Kidney tubule cell (primary cell): Measurements from ENCODE around the gene CYTIP.
"Not testable (repeated sequence)": the region's sequence is repeated elsewhere in the genome, so short reads cannot be mapped to it uniquely, and the experiment has no call there.

Source experiments
- DNase-seq: peaks from one replicate; pipeline ENCODE4 v3.0.0-alpha.2; 2018; ENCODE audit warnings: low spot score

The CYTIP gene

DNA sequence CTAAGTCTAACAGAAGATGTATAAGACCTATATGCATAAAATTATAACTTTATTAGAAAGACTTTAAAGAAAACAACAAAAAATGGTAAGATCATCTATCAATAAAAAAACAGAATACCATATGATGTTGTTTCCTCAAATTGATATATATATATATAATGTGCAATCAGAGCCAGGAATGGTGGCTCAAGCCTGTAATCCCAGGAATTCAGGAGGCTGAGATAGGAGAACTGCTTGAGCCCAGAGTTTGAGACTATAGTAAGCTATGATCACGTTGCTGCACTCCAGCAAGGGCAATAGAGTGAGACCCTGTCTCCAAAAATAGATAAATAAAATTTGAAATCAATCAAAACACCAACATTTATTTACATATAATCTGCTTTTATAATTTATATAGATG, 19.5 kb downstream of the CYTIP start:
- DNase-seq: no peak

DNA sequence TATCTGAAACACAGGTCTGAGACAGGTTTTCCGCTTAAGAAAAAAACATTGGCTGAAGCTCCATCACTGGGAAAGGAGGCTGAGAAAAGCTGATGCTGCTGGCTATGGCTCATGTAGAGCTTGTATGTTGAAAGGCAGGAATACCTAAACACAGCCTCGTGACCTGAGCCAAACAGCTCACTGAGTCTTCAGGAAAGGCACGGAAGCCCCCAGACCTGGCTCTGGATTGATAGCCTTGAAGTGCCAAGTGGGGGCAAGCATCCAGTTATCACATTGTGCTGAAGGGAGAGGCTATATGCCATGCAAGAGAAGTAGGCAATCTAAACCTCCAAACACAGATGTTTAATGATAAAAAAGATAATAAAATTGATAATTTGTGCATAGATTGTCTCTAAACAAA, 21.9 kb downstream of the CYTIP start:
- DNase-seq: no peak

DNA sequence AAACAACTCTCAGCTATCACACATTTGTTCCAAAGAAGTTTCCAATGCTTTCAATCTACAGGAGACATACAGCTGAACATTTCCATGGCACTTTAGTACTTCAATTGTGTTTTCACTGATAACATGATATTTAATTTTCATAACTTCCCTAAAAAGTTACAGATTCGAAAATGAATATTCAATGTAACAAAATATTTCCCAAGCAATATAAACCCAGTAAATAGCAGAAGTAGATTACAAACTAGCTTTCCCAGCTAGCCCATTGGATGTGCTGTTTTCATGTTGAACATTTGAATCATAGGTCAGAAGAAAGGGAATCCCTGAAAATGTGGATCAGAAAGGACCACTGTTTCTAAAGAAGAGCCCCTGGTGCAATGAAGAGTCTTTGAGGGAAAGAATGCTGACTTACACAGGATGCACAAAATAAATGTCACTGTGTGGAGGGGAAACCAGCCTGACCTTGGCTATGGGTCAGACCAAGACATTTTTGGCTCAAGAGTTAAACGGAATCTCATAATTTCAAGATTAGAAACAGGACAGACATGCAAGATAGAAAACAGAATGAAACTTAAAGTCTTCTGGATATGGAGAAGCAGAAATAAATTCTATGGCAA, 22.5 kb downstream of the CYTIP start:
- DNase-seq: no peak

DNA sequence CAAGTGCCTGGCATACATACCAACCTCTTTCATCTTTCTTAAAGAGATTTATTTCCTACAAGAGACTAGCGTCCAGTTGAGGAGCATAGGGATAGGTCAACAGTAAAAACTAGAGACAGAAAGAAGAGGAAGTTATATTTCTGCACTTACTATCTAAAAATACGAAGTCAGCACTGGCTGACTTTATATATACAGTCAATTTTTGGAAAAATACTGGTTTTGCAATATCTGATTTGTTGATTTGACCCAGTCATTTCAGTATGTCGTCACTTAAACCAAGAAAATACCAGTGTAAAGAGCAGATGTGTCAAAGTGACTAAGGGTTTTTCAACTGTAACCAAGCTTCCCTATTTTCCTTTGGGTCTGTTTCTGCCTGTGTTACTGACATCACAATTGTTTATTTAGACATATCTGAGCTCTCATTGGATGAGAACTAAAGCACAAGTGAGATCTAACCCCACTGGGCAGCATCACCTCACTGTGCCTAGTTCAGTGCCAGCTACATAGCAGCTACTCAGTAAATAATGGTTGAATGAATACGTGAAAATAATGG, 23.0 kb downstream of the CYTIP start:
- peak; percentile 9 for DNase-seq

DNA sequence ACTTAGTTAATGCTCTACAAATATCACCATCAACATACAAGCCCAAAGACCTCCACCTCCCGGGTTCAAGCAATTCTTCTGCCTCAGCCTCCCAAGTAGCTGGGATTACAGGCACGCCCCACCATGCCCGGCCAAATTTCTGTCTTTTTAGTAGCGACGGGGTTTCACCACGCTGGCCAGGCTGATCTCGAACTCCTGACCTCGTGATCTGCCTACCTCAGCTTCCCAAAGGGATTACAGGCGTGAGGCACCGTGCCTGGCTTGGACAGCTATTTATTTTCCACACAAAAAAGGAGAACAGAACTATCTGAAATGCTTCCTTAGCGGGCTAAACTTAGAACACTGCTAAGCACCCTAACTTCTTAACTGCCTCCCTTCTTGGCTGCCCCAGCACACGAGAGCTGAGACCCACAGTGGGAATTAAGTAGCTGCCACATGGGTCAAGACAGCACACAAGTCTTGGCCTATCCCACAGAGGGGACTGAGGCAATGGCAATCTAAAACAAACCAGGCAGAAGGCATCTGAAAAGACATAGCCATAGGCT, 24.8 kb downstream of the CYTIP start:
- DNase-seq: no peak

DNA sequence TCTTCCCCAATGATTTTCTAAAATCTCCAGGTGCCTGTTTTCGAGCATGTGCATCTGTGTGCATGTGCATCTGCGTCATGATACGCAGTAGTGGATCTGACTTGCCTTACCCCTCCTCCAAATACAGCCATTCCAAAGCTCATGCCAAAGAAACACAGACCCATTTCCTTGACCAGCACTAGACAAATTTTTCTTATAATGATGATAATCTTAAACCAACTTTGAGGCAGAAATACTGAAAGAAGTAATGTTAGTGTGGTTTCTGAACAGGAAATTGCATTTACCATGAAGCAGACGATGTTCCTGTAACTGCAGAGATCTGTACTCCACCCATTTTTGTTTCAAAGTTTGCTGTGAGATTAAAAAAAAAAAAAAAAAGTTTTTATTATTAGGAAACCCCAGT, 25.6 kb downstream of the CYTIP start:
- no peak for DNase-seq

DNA sequence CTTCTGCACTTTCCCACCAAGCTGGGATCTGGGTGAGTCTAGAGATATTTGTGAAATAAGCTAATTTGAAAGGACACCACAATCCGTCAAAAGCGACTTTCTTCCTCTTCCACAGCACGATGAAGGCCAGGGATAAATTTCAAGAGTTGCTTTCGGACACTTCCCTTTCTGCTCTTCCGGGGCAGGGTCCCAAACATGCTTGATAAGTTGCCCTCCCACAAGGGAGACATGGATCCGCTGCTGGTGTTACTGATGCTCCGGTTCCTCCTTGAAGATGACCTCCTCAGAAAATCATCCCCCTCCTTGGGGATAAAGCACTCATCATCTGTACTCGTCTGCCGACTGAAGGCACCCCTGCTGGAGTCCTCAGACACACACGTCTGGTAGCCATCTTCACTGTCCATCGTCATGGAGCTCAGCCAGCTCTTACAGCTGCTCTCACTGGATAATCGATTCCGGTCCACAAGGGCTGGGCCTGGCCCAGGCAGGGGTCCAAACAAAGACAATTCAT, 28.2 kb downstream of the CYTIP start:
- DNase-seq: no peak

DNA sequence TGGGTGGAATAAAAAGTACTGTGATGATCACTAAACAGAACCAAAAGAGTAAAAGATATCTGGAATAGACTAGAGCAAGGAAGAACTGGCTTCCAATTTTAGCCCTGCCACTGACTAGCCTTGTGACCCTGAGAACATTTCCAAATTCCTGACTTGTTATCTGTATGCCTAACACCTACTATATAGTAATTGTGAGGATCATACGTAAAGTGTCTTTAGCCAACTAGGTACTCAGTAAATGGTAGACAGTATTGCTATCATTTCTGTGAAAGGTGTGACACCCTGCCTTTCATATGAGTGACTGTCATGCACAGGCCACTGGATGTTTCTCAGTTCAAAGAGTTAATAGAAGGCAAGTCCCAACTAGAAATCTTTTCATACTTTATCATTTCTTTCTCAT, 29.8 kb downstream of the CYTIP start:
- no peak for DNase-seq

DNA sequence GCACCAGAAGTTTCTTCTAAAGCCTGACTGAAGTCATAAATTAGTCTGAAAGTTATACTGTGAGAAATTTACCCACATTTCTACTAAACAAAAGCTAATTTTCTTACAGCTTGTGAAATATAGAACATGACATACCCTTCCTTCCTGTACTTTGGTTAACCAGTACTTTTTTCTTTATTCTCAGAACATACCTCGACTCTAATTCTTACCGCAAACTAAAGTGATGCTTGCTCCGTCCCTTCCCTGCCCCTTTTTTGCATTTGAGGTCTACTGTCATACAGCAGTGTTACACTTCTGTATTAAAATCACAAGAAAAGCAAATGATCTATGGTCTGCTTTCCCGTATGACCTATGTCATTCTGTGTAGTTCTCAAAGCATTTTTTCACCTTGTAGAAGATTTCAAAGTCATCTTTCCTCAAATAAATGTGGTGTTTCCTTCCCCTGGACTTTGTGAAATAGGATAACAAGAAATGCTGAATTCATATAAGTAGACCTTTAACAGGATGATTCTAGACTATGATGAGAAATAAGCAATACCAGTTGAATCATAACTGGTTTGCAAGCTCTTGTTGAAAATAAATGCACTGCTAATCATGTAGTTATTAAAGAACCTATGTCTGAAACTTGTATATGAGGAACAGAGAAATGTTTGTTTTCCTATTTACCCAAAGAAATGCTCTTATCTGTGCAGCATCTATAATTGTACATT, 30.4 kb downstream of the CYTIP start:
- DNase-seq: no peak

DNA sequence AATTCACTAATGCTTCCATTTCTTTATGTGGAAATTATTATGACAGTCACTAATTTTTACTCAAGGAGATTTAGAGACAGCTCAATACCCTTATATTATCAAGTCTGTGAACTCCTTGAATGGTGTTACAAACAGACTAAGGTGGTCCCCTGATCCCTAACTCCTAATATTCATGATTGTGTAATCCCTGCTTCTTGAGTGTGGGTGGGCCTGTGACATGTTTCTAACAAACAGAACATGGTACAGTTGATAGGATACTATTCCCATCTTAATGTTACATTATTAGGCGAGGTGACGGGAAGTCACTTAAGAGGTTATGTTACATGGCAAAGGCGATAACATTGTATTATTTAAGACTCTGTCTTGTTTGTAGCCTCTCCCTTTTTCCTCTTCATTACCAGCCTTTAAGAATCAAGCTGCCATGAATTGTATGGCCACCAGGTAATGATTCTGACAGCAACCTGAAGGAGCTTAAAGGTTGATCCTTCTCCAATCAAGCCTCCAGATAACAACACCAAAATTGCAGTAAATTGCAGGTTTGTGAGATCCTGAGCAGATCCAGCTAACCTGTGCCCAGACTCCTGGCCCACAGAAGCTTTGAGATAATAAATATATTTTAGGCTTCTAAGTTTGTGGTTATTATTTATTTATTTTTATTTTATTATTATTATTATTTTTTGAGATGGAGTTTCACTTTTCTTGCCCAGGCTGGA, 32.1 kb downstream of the CYTIP start:
- no peak for DNase-seq

DNA sequence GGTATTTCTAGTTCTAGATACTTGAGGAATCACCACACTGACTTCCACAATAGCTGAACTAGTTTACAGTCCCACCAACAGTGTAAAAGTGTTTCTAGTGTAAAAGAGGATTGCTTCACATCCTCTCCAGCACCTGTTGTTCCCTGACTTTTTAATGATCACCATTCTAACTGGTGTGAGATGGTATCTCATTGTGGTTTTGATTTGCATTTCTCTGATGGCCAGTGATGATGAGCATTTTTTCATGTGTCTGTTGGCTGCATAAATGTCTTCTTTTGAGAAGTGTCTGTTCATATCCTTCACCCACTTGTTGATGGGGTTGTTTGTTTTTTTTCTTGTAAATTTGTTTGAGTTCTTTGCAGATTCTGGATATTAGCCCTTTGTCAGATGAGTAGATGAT, 38.5 kb downstream of the CYTIP start:
- not testable (repeated sequence) for DNase-seq

DNA sequence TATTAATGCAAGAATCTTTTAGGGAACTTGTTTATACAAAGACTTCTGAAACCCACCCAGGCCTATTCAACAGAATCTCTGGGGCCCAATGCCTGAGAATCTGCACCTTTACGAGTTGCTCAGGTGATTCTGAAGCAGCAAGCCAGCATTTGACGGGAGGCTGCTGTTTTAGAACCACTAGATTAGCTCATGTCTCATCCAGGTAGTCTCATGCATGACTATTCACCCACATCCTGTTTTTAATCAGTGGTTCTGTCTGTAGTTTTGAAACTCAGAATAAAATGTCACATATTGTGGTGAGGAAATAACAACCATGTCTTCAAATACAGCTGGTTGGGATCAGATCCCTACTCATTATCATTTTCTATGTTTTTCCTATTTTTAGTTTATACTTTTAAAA, 39.5 kb downstream of the CYTIP start:
- DNase-seq: peak; percentile 84

DNA sequence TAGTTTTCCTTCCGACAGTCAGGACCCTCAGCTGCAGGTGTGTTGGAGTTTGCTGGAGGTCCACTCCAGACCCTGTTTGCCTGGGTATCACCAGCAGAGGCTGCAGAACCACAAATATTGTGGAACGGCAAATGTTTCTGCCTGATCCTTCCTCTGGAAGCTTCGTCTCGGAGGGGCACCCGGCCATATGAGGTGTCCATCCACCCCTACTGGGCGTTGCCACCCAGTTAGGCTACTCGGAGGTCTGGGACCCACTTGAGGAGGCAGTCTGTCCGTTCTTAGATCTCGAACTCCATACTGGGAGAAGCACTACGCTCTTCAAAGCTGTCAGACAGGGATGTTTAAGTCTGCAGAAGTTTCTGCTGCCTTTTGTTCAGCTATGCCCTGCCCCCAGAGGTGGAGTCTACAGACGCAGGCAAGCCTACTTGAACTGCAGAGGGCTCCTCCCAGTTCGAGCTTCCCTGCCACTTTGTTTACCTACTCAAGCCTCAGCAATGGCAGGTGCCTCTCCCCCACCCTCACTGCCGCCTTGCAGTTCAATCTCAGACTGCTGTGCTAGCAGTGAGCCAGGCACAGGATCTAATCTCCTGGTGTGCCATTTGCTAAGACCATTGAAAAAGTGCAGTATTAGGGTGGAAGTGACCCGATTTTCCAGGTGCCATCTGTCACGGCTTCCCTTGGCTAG, 40.9 kb downstream of the CYTIP start:
- not testable (repeated sequence) for DNase-seq

DNA sequence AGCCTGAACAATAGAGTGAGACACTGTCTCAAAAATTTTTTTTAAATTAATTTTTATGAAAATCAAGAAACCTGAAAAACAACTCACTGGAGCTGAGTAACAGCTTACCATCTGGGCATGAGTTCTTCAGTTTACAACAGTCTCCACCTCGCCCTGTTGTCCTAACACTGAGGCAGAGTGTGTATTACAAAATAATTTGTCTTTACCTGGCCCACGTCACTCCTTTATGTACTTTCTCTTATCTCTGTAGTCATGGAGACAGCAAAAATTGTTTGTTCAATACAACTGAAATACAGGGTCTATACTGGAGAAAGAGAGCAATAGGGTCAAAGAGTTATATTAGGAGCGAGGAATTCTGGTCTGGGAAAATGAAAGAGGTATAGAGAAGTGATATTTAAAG, 48.1 kb downstream of the CYTIP start:
- no peak for DNase-seq

DNA sequence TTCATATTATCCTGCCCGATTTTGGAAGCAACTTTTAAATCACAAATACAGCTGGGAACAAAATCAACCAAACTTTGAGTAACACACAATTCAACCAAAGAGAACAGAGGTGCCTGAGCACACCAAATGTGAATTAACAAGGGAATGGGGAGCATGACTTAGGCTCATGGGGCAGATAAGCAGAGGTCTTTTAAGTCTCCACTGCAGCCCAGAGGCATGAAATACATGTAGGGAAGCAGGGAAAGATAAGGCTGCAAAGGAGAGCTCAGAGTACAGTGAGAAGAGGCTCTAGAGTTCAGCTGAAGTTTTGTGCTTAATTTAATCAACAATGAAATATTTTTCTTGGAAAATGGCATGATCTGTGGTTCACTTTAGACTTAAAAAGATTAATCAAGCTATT, 49.0 kb downstream of the CYTIP start:
- DNase-seq: no peak

DNA sequence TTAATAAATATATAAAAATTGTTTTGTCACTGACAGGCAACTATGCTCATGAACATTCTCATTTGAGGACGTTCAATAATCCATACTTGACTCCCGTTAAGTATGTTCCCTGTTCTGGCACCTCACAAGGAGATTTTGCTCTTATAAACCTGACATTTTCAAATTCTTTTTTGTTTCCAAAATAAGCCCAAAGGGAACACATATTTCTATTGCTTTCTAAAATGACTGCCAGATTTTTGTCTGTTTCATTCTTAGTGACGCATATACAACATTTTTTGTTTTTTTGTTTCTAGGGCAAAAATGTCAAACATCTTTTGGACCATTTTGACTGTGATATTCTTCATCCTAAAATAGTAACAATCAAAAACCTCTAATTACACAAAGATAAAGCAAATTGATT, 50.5 kb downstream of the CYTIP start:
- DNase-seq: no peak

DNA sequence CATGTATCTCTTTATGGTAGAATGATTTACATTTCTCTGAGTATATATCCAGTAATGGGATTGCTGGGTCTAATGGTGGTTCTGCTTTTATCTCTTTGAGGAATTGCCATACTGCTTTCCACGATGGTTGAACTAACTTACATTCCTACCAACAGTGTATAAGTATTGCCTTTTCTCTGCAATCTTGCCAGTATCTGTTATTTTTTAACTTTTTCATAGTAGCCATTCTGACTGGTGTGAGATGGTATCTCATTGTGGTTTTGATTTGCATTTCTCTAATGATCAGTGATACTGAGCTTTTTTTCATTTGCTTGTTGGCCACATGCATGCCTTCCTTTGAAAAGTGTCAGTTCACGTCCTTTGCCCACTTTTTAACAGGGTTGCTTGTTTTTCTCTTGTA, 55.1 kb downstream of the CYTIP start:
- no peak for DNase-seq

DNA sequence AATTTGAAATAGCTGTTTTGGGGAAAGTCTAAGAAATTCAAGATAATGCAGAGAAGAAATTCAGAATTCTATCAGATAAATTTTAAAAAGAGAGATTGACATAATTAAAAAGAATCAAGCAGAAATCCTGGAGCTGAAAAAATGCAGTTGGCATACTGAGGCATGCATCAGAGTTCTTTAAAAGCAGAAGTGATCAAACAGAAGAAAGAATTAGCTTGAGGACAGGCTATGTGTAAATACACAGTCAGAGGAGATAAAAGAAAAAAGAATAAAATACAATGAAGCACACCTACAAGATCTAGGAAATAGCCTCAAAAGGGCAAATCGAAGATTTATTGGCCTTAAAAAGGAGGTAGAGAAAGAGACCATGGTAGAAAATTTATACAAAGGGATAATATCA, 57.1 kb downstream of the CYTIP start:
- DNase-seq: no peak

DNA sequence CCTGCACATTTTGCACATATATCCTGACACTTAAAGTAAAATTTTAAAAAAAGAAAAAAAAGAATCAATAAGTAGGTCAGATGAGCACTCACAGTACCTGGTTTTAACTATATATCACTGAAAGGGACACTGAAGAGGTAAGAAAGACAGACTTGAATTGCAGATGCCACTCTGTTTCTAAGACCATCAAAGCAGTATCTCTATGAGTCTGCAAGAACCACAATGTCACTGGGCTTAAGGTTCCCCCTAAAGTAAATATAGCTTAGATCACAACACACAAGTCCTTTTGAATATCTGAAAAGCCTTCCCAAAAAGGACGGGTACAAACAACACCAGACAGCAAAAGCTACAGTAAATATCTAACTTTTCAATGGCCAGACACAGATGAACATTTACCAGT, 57.6 kb downstream of the CYTIP start:
- DNase-seq: no peak

DNA sequence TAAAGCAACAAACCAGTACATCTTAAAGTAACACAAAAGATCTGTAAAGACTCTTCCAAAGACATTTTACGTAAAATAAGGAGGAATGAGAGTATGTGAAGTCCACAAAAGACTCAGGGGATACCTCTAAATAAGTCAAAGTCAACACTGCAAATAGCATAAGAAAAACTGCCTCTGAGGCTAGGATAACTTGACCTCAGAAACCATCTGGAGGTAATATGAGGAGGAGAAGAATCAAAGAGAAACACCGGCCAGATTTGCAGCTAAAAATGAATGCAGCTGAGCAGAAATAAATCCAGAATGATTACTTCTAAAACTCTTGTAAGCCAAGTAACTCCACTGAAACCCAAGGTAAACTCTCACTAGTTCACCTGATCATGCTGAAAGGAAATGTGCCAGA, 66.0 kb downstream of the CYTIP start:
- DNase-seq: no peak

DNA sequence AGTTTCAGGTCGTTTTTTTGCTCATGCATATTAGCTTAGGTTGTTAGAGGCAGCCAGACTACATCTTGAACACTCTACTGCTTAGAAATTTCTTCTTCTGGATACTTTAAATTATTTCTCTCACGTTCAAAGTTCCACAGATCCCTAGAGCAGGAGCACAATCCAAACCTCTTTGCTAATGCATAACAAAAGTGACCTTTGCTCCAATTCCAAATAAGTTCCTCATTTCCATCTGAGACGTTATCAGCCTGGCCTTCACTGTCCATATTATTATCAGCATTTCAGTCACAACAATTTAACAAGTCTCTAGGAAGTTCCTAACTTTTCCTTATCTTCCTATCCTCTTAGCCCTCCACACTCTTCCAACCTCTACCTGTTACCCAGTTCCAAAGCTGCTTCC, 67.8 kb downstream of the CYTIP start:
- DNase-seq: no peak

DNA sequence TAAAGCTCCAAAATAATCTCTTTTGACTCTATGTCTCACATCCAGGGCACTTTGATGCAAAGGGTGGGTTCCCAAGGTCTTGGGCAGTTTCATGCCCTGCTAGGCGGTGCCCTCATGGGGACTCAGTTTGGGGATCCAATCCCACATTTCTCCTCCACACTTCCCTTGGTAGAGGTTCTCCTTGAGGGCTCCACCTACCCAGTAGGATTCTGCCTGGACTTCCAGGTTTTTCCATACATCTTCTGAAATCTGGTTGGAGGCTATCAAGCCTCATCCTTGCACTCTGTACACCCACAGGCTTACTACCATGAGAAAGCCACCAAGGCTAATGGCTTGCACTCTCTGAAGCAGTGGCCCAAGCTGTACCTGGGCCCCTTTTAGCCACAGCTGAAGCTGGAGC, 68.5 kb downstream of the CYTIP start:
- DNase-seq: no peak
